Measurements from ENCODE around the gene HABP4.
"Not testable (repeated sequence)": the region's sequence is repeated elsewhere in the genome, so short reads cannot be mapped to it uniquely, and the experiment has no call there.

HABP4 gene

DNA sequence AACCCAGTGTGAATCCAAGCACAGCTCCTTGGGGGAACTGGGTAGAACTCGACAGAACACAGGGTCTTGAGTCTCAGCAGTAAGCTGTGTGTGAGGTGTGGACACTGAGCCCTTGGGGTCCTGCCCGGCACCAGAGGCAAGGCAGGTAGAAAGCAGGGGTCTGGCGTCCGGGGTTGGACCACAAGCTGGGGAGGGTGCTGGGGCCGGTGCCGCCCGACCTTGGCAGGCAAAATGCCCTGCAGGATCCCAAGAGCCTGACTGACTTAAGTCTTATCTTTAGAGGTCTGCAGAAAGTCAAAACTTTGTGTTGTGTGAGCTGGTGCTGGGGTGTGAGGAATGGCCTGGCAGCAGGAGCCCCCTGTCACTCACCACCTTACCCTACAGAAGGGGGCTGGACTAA lies 49.3 kb downstream of the HABP4 start:
- no peak for DNase-seq (ENCODE audit: low spot score)

DNA sequence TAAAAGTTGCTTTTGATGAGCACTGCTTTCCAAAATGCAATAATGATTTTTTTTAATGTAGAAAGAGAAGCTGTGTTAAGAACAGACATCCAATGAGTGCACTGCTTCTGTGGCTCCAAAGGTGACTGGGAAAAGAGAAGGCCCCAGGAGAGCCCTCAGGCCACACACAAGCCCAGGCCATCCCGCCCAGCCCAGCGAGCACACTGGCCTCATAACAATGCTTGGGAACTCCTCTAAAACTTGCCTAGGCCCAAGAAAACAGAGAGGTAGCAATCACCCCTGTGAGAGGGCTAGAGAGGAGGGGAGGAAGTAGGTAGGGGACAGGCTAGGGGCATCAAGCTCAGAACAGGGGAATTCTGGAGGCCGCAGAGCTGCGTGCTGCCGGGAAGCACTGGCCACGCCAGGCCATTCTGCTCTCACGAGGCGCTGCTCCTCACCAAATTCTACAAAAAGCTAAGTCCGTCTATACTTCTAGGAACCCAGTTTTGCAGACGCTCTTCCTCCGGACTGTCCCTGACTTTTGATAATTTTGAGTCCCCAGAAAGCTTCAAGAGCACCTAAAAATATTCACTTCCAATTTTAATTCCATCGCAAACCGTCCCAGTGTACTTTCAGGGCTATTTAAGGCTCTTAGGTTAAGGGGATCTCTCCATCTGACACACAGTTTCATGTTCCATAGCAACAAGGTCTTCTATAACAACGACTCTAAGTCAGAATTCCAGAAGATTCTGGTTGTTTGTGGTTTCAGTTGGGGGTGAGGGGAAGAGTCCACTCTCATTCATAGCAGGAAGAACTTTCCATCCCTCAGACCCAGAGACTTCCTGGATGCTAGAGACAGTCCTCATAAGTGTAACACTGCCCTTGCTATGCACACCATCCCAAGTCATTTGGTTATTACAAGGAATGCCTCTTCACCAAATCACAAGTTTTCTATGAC lies 51.0 kb downstream of the HABP4 start:
- no peak for DNase-seq (ENCODE audit: low spot score)

DNA sequence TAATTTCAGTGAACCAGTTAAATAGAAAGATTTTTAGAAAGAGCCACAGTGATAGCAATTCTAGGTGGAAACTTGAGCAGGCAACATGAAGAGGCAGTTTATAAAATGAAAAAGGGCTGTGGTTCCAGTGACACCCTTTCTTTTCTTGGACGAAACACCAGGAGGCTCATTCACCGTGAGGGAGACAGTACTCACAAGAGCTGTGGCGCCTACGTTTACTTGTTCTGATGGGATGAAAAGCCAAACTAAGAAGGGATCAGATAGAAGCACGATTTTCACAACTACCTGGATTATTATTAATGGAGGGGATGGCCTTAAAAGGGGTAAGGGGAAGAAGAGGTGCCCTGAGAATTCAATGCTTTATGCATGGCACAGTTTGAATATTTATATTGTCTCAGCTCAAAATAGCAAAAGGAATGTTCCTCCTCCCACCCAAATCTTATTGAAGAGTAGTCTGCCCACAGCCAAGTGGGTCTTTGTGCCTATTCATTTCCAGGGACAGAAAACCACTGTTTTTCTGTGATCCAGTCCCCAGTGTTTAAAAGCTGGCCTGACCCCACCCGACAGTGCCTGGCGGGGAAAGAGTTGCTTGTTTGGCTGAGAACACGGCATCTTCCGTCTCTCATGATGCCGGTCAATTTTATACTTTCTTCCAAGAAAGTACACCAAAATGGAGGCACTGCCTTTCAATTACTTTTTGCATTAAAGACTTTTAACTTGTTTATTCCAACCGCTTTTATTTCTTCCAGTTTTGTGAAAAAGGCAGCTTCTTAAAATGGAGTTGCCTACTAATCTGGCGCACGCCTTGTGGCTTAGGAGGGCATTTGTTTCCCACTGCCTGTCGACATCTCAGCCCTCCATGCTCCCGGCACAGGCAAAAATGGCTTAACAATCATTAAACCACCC lies 51.9 kb downstream of the HABP4 start:
- no peak for DNase-seq (ENCODE audit: low spot score)

DNA sequence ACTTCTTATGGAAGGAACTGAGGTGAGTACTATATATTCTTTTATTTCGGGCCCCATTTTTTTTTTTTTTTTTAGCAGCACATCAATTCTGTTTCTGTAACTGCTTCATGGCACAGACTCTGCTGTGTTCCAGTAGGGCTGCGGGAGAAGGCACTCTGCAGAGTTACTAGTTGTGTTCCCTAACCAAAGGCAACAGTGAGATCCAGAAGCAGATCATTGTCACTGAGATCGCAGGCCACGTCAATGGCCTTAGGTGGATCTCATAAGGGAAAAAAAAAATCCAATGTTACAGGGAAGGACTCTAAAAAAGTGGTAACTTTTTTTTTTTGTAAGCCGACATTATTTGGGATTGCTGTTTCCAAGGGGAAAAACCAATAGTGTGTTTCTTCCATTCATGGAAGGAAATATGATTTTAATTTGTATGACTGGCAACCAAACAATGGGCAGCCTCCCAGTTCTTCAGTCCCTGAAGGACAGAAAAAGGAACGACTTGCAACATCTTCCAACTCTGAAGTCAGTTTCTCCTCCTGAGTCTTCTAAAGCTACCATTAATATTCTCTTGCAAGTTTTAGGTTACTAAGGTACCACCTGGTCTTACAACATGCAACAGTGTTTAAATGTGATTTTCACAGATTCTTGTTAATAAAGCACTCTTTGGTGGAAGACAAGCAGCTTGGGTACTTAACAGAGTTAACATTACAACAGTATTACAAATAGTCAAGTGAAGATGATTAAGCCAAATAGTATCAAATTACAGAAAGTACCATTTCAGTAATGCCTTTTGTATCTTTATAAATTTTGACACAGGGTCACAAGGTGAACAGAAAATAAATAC lies 52.8 kb downstream of the HABP4 start:
- DNase-seq (ENCODE audit: low spot score) = no peak

DNA sequence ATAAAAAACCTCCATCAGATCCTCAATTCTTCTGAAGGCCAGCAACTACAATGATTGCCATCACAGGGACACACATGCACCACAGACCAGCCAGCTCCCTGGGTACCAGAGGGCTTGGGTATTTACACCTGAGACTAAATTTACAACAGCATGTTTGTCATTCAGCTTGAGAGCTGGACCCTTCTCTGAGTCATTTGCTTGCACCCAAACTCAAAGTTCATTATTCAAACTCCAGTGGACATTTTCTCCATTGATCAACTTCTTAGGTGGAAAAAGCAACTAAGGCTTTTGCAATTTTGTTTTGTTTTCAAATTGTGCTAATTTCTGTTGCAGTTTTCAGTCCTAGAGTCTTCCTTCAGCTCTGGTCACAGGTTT lies 53.4 kb downstream of the HABP4 start:
- DNase-seq (ENCODE audit: low spot score) = not testable (repeated sequence)

DNA sequence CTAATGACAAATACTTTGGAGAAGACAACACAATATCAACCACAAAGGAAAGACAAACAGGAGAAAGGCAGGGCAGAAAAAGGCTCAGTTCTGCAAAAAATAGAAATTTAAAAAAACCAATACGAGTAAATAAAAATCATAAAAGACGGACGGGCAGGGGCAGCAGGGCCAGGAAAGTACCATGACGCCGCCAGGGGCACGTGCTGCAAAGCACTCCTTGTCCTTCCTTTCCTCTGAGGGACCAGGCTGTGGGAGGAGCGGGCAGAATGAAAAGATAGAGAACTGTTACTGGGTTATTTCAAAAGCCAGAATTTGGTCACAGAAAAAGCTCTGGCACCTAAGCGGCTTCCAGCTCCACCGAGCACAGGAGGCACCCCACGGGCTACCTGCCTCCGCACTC lies 53.9 kb downstream of the HABP4 start:
- no peak for DNase-seq (ENCODE audit: low spot score)

DNA sequence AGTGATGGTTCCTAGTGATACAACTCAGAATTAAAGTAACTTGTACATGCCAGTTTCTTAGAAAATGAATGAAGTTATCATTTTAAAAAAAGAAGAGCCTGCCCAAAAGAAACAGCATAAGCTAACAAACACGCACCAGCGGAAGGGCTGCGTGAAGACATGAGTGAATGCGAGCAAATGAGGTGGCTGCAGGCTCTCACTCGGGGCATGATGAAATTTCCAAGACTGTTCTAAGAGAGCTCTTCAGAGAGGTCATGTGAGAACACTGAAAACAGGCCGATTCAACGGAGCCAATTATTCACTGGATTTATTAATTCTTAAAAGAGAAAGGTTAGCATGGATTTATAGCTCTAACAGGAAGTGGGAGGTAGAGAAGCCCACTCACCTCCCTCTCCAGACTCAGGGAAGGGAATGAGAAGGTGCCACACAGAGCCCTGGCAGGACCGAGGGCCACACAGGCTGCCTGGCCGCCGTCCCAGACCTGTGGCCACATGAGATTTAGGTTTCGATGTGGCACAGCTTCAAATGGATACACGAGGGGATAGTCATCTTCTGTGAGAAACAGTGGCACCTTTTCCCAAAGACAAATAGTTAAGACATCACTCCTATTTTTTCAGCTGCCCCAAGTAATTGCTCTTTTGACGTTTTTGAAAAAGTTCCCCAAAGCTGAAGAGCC lies 55.5 kb downstream of the HABP4 start:
- no peak for DNase-seq (ENCODE audit: low spot score)

DNA sequence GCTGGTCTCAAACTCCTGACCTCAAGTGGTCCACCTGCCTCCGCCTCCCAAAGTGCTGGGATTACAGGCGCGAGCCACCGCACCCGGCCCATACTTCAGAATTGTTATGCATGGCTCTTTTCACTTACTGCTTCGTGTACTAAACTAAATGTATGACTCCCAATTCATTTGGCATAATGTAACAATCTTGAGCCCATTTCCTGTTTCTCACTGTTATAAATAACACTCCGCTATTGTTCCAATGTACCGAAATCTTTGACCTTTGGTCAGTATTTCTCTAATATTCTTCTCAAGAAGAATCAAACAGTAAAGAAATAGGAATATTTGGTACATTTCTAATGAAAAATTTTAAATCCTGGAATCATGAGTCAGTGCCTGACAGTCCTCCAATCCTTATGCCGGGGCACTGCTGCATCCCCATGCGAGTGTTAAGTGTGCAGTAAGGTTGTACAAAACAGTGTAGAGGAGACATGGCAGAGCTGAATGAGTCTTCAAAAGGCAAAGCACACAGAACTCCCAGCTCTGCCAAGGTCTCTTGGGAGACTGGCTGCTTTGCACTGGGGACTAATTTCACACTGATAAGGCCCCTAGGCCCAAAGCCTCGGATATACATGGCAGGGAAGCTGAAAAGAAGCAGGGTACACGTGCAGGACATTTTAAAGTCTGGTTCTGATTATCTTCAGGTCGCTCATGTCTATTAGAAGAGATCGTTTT lies 58.4 kb downstream of the HABP4 start:
- DNase-seq (ENCODE audit: low spot score) = no peak

DNA sequence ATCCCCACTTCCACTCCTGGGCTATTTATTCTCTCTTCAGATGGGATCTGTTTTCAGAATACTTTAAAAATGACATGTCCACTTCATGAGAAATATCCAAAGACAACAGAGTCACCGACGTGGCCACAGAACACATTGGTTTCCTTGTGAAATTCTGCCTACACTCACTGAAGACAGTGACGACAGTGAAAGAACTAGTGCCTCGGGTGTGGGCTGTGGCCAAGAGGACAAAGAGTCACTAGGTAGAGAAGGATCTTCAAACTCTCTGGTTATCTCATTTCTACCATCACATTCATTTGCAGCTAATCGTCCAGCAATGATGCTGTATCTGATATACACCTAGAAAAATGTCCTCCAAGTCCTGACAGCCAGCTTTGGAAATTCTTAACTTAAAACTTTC lies 59.1 kb downstream of the HABP4 start:
- no peak for DNase-seq (ENCODE audit: low spot score)

DNA sequence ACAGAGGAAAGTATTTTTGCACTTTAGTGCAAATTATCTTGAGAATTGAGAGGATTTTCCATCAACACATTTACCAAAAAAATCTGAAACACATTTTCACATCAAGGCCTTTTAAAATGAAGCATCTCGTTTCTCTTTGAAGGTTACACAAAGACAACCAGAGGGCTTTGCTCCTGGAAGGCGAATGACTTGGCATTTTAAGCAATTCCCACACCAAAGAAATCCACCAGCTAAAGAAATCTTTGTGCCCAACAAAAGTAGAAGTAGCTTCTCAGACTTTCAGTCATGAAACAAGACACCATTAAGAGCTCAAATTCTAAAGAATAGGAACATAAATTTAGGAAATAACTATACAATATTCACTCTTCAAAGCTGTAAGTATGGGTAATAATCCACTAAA lies 59.9 kb downstream of the HABP4 start:
- no peak for DNase-seq (ENCODE audit: low spot score)

DNA sequence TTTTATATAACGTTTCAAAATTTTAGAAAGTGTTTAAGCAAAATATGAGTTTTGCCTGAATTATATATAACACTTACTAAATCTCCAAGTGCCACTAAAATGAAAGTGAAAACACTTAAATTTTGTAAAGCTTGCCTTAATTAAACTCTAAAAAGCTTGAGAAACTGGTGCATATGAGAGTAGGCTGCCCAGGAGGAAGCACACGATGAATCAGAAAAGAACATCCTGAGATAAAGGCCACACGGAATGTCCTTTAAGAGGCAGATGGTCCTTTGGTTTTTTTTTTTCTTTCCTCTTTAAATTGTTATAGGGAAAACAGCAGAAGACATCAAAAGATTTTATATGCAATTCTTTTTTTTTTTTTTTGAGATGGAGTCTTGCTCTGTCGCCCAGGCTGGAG lies 60.3 kb downstream of the HABP4 start:
- DNase-seq (ENCODE audit: low spot score) = no peak

DNA sequence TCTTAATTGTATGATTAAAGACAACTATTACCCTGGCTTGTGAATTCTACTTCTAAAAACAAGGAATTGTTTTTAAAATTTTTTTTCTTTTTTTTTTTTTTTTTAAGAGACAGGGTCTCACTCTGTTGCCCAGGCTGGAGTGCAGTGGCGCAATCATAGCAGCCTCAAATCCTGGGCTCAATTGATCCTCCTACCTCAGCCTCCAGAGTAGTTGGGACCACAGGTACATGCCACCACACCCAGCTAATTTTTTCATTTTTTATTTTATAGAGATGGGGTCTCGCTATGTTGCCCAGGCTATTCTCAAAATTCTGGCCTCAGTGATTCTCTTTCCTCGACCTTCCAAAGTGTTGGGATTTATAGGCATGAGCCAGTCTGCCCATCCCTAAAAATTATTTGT lies 62.3 kb downstream of the HABP4 start:
- no peak for DNase-seq (ENCODE audit: low spot score)

DNA sequence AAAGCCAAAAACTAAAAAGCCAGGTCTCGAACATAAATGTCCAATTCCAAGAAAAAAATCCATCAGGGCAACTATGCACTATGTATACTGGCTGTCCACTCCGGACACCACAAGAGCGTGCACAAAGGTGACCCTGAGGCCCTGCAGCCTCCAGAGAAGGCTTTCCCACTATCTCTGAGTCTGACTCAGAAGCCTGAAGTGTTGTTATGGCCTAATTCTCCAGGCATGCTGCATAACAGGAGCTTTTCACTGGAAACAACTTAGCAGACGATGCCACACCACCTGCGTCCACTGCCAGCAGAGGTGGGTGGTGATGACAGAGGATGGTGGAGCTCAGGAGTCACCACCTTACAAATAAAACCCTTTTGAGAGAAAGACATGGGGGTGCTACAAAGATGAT lies 63.7 kb downstream of the HABP4 start:
- no peak for DNase-seq (ENCODE audit: low spot score)

DNA sequence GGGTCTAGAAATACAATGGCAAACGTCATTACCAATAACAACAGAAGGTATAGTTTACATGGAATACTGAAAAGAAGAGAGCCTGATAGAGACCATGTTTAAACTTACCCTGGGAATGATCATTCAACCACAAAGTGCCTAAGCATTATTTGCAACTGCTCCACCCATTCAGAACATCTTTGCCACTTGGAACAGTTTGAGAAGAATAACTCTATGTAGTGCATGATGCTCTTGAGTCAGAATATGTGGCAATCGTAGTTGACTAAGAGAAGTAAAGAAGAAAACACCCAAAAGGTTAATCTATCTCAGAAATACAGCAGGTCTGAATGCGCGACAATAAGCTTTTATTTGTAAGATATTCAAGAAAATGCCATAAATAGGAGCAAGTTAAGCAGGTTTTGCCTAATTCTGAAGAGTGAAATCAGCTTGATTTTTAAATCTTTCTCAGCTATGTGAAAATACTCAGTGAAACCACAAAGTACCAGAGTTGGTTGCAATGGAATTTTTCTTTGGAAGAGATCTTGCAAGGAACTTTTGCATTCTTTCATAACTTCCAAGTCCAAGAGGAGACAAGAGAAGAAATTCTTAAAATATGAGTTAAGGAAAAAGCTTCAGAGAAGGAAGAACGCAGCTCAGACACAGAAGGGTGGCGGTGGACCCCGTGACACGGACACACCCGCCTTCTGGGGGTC lies 64.3 kb downstream of the HABP4 start:
- DNase-seq (ENCODE audit: low spot score) = no peak

DNA sequence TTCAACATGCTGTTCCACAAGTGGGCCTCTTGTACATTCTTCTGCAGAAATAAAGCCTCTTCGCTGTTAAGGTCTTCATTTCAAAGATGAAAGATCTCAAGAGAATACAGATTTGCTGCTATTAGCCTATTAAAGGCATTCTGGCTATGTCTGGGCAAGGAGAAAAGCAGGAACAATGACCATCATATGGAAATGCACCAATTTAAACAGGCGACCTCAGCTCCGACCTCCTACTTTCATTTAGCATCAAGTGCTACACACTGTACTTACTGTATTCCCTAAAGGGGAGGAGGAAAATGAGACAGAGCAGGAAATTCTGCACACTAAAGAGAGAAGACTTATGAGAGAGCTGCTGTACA lies 64.8 kb downstream of the HABP4 start:
- no peak for DNase-seq (ENCODE audit: low spot score)

DNA sequence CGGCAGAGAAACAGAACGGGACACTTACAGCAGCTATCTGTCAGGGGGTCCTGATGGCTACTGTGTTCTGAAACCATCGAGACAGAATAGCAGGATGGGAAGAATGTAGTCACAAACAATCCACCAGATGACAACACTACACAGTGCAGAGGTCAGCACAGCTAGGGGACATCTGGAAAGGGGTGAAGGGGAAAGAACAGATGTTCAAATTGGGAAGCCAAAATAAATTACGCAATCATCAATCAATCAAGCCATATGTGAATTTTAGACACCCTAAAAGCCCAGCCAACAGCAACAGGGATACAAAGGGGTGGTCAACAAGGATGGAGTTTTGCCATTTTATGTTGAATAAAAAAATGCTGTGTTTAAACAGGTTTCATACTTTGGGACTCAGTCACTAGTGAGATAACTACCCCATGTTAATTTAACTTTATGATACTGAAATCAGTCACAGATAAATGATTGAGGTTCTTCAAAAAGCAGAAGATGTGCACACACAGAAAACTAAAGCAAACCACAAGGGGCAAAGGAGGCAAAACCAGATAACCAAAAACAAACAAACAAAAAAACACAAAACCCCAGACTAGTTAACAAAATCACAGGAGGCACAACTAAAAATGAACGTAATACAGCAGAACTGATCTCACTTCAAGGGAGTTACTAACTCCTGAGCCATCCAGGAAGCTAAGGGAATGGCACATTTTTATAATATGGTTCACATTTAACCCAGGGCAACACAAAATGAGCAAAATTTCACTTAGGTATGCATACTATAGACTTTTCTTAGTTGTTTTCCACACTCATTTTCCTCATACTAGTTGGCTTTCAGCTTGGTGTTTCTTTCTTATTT lies 65.9 kb downstream of the HABP4 start:
- no peak for DNase-seq (ENCODE audit: low spot score)

DNA sequence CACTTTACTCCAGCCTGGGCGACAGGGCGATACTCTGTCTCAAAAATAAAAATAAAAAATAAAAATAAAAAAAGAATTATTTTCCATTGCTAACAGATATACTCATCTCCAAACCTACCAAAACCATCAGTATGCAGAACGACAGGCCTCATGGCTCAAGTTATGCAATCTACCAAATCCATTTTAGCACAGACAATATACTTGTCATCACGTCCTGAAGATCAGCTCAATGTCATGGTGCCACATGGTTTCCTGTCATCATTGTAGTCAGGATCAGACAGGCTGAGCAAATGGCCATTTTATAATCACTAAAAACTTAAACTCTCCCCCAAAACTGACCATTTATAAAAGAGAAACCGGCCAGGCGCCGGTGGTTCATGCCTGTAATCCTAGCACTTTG lies 69.1 kb downstream of the HABP4 start:
- no peak for DNase-seq (ENCODE audit: low spot score)

DNA sequence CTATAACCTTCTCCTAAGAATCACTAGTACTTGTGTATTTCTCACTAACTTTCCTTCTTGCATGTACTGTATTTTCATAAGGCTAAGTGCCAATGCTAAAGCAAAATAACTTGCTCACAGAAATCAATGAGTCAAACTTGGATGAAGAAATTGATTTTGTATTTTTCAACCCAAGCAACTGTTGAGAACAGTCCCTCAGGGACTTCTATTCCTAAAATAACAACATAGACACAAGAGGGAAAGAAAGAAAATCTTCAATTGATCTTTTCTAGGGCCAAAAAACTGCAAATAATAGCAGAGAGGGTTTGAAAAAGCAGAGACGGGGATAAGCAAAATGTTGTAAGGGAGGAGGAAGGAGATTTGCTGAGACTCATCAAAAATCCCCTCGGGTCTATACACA lies 69.8 kb downstream of the HABP4 start:
- no peak for DNase-seq (ENCODE audit: low spot score)

DNA sequence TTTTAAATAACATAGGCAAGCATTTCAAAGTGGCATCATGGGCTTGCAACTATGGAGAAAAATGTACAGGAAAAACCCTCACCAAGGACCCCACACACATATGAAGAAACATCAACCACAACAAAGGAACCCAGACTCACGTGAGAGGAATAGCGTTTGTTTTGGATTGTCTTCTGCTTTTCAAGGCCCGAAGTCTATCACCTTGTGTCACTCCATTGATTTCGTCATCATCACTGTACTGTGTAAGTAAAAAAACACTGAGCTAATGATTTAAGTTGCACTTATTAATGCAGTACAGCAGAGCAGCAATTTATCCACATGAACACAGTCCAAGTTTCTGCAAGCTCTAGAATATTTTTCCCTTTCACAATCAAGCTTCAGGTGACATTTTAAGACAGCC lies 72.4 kb downstream of the HABP4 start:
- no peak for DNase-seq (ENCODE audit: low spot score)

DNA sequence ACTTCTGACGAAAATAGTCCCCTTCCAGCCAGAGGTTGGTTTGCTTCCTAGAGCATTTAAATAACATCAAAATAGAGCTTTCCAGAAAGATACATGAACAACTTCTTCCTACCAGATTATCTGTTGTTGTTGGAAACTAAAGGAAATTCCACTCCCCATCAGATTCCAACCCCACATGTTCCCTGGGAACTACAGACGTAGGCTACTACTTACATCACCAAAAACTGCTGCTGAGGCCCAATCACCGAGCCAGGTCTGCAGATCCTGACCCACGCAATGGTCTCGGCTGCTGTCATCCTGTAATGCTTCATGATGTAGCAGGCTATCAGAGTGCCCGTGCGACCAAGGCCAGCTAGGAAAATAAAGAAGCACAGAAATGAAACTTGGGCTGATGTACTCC lies 73.4 kb downstream of the HABP4 start:
- DNase-seq (ENCODE audit: low spot score) = no peak

Data from LoVo (cell line).